ENCODE measurements around the gene SYNJ2.

SYNJ2 gene

GRCh38 chr6:158071121-158072082 is 89.7 kb downstream of the SYNJ2 start:
- in situ Hi-C loops (cut with HindIII; ENCODE audit: low sequenced_read_pairs) = no loop called here

GRCh38 chr6:158072083-158072721 is 90.5 kb downstream of the SYNJ2 start:
- in situ Hi-C loops (cut with HindIII; ENCODE audit: low sequenced_read_pairs) = no loop called here

GRCh38 chr6:158073776-158074175 is 92.1 kb downstream of the SYNJ2 start:
- in situ Hi-C loops (cut with HindIII; ENCODE audit: low sequenced_read_pairs) = no loop called here

- in situ Hi-C loops (cut with HindIII; ENCODE audit: low sequenced_read_pairs) = no loop called here
These were observed 94.9 kb downstream of the SYNJ2 start for GRCh38 chr6:158076548-158076947.

GRCh38 chr6:158077676-158078075 is 96.0 kb downstream of the SYNJ2 start:
- in situ Hi-C loops (cut with HindIII; ENCODE audit: low sequenced_read_pairs) = no loop called here

GRCh38 chr6:158078320-158078719 is 96.7 kb downstream of the SYNJ2 start:
- in situ Hi-C loops (cut with HindIII; ENCODE audit: low sequenced_read_pairs) = no loop called here

- in situ Hi-C loops (cut with HindIII; ENCODE audit: low sequenced_read_pairs) = no loop called here
These were observed 99.4 kb downstream of the SYNJ2 start for GRCh38 chr6:158080849-158081656.

- in situ Hi-C loops (cut with HindIII; ENCODE audit: low sequenced_read_pairs) = no loop called here
These were observed 99.9 kb downstream of the SYNJ2 start for GRCh38 chr6:158081657-158081935.

- in situ Hi-C loops (cut with HindIII; ENCODE audit: low sequenced_read_pairs) = no loop called here
These were observed 102.0 kb downstream of the SYNJ2 start for GRCh38 chr6:158083455-158084325.

- in situ Hi-C loops (cut with HindIII; ENCODE audit: low sequenced_read_pairs) = no loop called here
These were observed 103.8 kb downstream of the SYNJ2 start for GRCh38 chr6:158085261-158086053.

GRCh38 chr6:158086054-158086503 is 104.4 kb downstream of the SYNJ2 start:
- in situ Hi-C loops (cut with HindIII; ENCODE audit: low sequenced_read_pairs) = no loop called here

GRCh38 chr6:158086504-158087223 is 105.0 kb downstream of the SYNJ2 start:
- in situ Hi-C loops (cut with HindIII; ENCODE audit: low sequenced_read_pairs) = no loop called here

- in situ Hi-C loops (cut with HindIII; ENCODE audit: low sequenced_read_pairs) = no loop called here
These were observed 105.7 kb downstream of the SYNJ2 start for GRCh38 chr6:158087224-158087867.

- in situ Hi-C loops (cut with HindIII; ENCODE audit: low sequenced_read_pairs) = no loop called here
These were observed 111.1 kb downstream of the SYNJ2 start for GRCh38 chr6:158092806-158093205.

GRCh38 chr6:158095031-158095430 is 113.4 kb downstream of the SYNJ2 start:
- in situ Hi-C loops (cut with HindIII; ENCODE audit: low sequenced_read_pairs) = no loop called here

GRCh38 chr6:158095671-158096070 is 114.0 kb downstream of the SYNJ2 start:
- in situ Hi-C loops (cut with HindIII; ENCODE audit: low sequenced_read_pairs) = no loop called here

- in situ Hi-C loops (cut with HindIII; ENCODE audit: low sequenced_read_pairs) = no loop called here
These were observed 121.6 kb downstream of the SYNJ2 start for GRCh38 chr6:158103228-158103627.

- in situ Hi-C loops (cut with HindIII; ENCODE audit: low sequenced_read_pairs) = no loop called here
These were observed 123.0 kb downstream of the SYNJ2 start for GRCh38 chr6:158104696-158105095.

- in situ Hi-C loops (cut with HindIII; ENCODE audit: low sequenced_read_pairs) = no loop called here
These were observed 128.1 kb downstream of the SYNJ2 start for GRCh38 chr6:158109748-158110147.

Measured in DLD1 (cell line).